Loucy (cell line): ENCODE results near the gene SLC22A3.

Experiments used
- H2AFZ ChIP-seq: fragments of 200-600 bp; sonication (generic); 2 replicates; pipeline ENCODE4 v1.6.0; 2016; ENCODE audit warnings: antibody characterized with exemption, mild to moderate bottlenecking, low read length, moderate library complexity
- H3F3A ChIP-seq: fragments of 200-600 bp; 2 replicates; pipeline ENCODE4 v1.6.0; 2016; ENCODE audit warnings: antibody characterized with exemption, low read depth, mild to moderate bottlenecking
- H3K27me3 ChIP-seq: fragments of 200-600 bp; sonication (generic); 2 replicates; pipeline ENCODE4 v1.6.1; 2014; ENCODE audit warnings: low read length, mild to moderate bottlenecking; ENCODE audit not compliant: insufficient read depth, poor library complexity, severe bottlenecking
- H3K36me3 ChIP-seq: fragments of 200-600 bp; sonication (generic); 2 replicates; pipeline ENCODE4 v1.6.1; 2016; ENCODE audit warnings: low read length; ENCODE audit not compliant: insufficient read depth
- H3K4me1 ChIP-seq: fragments of 200-600 bp; sonication (generic); 2 replicates; pipeline ENCODE4 v1.5.1; 2014; ENCODE audit warnings: low read length, mild to moderate bottlenecking; ENCODE audit not compliant: insufficient read depth, poor library complexity, severe bottlenecking
- H3K4me2 ChIP-seq: fragments of 200-600 bp; sonication (generic); 2 replicates; pipeline ENCODE4 v1.6.0; 2014; ENCODE audit warnings: antibody characterized with exemption, low read length, low read depth, mild to moderate bottlenecking; ENCODE audit not compliant: poor library complexity, severe bottlenecking
- H3K4me3 ChIP-seq: fragments of 200-600 bp; sonication (generic); 2 replicates; pipeline ENCODE4 v1.5.1; 2014; ENCODE audit warnings: low read length, mild to moderate bottlenecking, mixed read lengths; ENCODE audit not compliant: poor library complexity, severe bottlenecking
- H3K79me2 ChIP-seq: fragments of 200-600 bp; sonication (generic); 2 replicates; pipeline ENCODE4 v1.6.1; 2014; ENCODE audit warnings: low read length; ENCODE audit not compliant: insufficient read depth
- H3K9ac ChIP-seq: fragments of 200-600 bp; sonication (generic); 2 replicates; pipeline ENCODE4 v1.6.0; 2014; ENCODE audit warnings: mild to moderate bottlenecking, low read depth, low read length, moderate library complexity; ENCODE audit not compliant: poor library complexity, severe bottlenecking
- H3K9me2 ChIP-seq: fragments of 200-600 bp; sonication (generic); replicated peaks from 2 replicates; pipeline ENCODE4 v1.6.1; 2016; ENCODE audit warnings: low read depth, low read length, mixed read lengths
- H3K9me3 ChIP-seq: fragments of 200-600 bp; sonication (generic); 2 replicates; pipeline ENCODE4 v1.6.1; 2014; ENCODE audit warnings: mild to moderate bottlenecking, antibody characterized with exemption, low read length, low read depth; ENCODE audit not compliant: insufficient read depth
- H4K20me1 ChIP-seq: fragments of 200-600 bp; sonication (generic); 2 replicates; pipeline ENCODE4 v1.6.0; 2014; ENCODE audit warnings: antibody characterized with exemption, low read length, mild to moderate bottlenecking; ENCODE audit not compliant: insufficient read depth, poor library complexity, severe bottlenecking
- CTCF ChIP-seq: fragments of 200-600 bp; sonication (generic); conservative IDR thresholded peaks from 2 replicates; pipeline ENCODE4 v1.5.1; 2014; ENCODE audit warnings: mild to moderate bottlenecking, antibody characterized with exemption, low read length
- EZH2phosphoT487 ChIP-seq: fragments of 200-600 bp; IDR thresholded peaks from 2 replicates; pipeline ENCODE4 v1.6.1; 2018; ENCODE audit warnings: antibody characterized with exemption, mild to moderate bottlenecking, moderate library complexity, borderline replicate concordance

The SLC22A3 gene

GRCh38 chr6:160489091-160489490 is 140.9 kb downstream of the SLC22A3 start:
- Histone ChIP-seq H3K4me3 (no peak overlapping the region), H3K27me3 (no peaks in the 10 kb centered on the region), H3K9me2 (no peaks in the 10 kb centered on the region), H2AFZ (no peak overlapping the region), H3F3A (no peaks in the 10 kb centered on the region), H3K36me3 (no peaks in the 10 kb centered on the region), H4K20me1 (no peaks in the 10 kb centered on the region), H3K9me3 (no peaks in the 10 kb centered on the region; the same call in 1 of the 2 replicates), H3K4me1 (no peaks in the 10 kb centered on the region), H3K79me2 (no peaks in the 10 kb centered on the region), H3K4me2 (no peak overlapping the region), H3K9ac (no peak overlapping the region)
- TF ChIP-seq EZH2phosphoT487 (no peak), CTCF (no peak)

GRCh38 chr6:160494576-160494975 is 146.4 kb downstream of the SLC22A3 start:
- H3K79me2 ChIP-seq: no peaks in the 10 kb centered on the region
- no peak overlapping the region for H3K9ac ChIP-seq
- H3K9me3 ChIP-seq: no peaks in the 10 kb centered on the region; the same call in 1 of the 2 replicates
- H4K20me1 ChIP-seq: no peaks in the 10 kb centered on the region
- H3K36me3 ChIP-seq: no peaks in the 10 kb centered on the region
- no peak overlapping the region for H3K4me3 ChIP-seq
- no peak overlapping the region for H3K4me2 ChIP-seq
- TF ChIP-seq EZH2phosphoT487 (no peak), CTCF (no peak)
- H3K27me3 ChIP-seq: no peaks in the 10 kb centered on the region
- no peak overlapping the region for H2AFZ ChIP-seq
- H3K4me1 ChIP-seq: no peaks in the 10 kb centered on the region
- no peaks in the 10 kb centered on the region for H3K9me2 ChIP-seq
- no peaks in the 10 kb centered on the region for H3F3A ChIP-seq

- Histone ChIP-seq H3F3A (no peaks in the 10 kb centered on the region), H3K4me2 (no peak overlapping the region), H3K9me2 (no peaks in the 10 kb centered on the region), H4K20me1 (no peaks in the 10 kb centered on the region), H3K36me3 (no peaks in the 10 kb centered on the region), H3K4me1 (no peaks in the 10 kb centered on the region), H3K79me2 (no peaks in the 10 kb centered on the region), H2AFZ (no peak overlapping the region), H3K27me3 (no peaks in the 10 kb centered on the region), H3K9ac (no peak overlapping the region), H3K4me3 (no peak overlapping the region), H3K9me3 (no peaks in the 10 kb centered on the region)
- no peak for TF ChIP-seq CTCF
- TF ChIP-seq EZH2phosphoT487: no peak
These were observed 152.5 kb downstream of the SLC22A3 start for GRCh38 chr6:160500639-160501038.
